IPS-18a (cell line): ENCODE measurements around the gene PLK2.
A peak's percentile ranks its signal among the peaks of the same experiment; 100 is the strongest.

Experiments used
- H3K27ac ChIP-seq: one replicate; pipeline ENCODE4 v1.5.1; 2013; ENCODE audit warnings: low read length
- H3K27me3 ChIP-seq: one replicate; pipeline ENCODE4 v1.6.1; 2013; ENCODE audit warnings: mild to moderate bottlenecking, low read length; ENCODE audit not compliant: control insufficient read depth, insufficient read depth
- H3K36me3 ChIP-seq: one replicate; pipeline ENCODE4 v1.6.1; 2013; ENCODE audit warnings: low read depth, low read length; ENCODE audit not compliant: control insufficient read depth
- H3K4me1 ChIP-seq: one replicate; pipeline ENCODE4 v1.6.1; 2013; ENCODE audit warnings: low read depth, low read length; ENCODE audit not compliant: control insufficient read depth
- H3K4me3 ChIP-seq: one replicate; pipeline ENCODE4 v1.5.1; 2013; ENCODE audit warnings: low read length
- H3K9ac ChIP-seq: one replicate; pipeline ENCODE4 v1.6.1; 2013; ENCODE audit warnings: mild to moderate bottlenecking, low read length, moderate library complexity
- H3K9me3 ChIP-seq: one replicate; pipeline ENCODE4 v1.6.1; 2013; ENCODE audit warnings: low read depth, low read length; ENCODE audit not compliant: control insufficient read depth

Gene PLK2

GRCh38 chr5:58444805-58445204, 15.1 kb downstream of the PLK2 start:
- Histone ChIP-seq H3K4me1 (no peaks in the 10 kb centered on the region), H3K27me3 (no peaks in the 10 kb centered on the region), H3K36me3 (no peaks in the 10 kb centered on the region), H3K9me3 (no peaks in the 10 kb centered on the region), H3K4me3 (no peak overlapping the region), H3K9ac (no peak overlapping the region), H3K27ac (no peak overlapping the region)

GRCh38 chr5:58440901-58441460, 18.9 kb downstream of the PLK2 start:
- no peaks in the 10 kb centered on the region for H3K4me1 ChIP-seq
- no peak overlapping the region for H3K27ac ChIP-seq
- H3K4me3 ChIP-seq = no peak overlapping the region
- no peaks in the 10 kb centered on the region for H3K9me3 ChIP-seq
- H3K36me3 ChIP-seq = no peaks in the 10 kb centered on the region
- H3K9ac ChIP-seq = no peak overlapping the region
- no peaks in the 10 kb centered on the region for H3K27me3 ChIP-seq

GRCh38 chr5:58439094-58439644, 20.7 kb downstream of the PLK2 start:
- H3K4me3 ChIP-seq = no peak overlapping the region
- H3K36me3 ChIP-seq = no peaks in the 10 kb centered on the region
- no peaks in the 10 kb centered on the region for H3K9me3 ChIP-seq
- H3K27ac ChIP-seq = no peak overlapping the region
- H3K9ac ChIP-seq = no peak overlapping the region
- no peaks in the 10 kb centered on the region for H3K4me1 ChIP-seq
- H3K27me3 ChIP-seq = no peaks in the 10 kb centered on the region

- Histone ChIP-seq H3K27me3 (no peaks in the 10 kb centered on the region), H3K9ac (no peak overlapping the region), H3K4me1 (no peaks in the 10 kb centered on the region)
Observed at GRCh38 chr5:58437661-58438060, 22.2 kb downstream of the PLK2 start.

GRCh38 chr5:58431832-58432231, 28.1 kb downstream of the PLK2 start:
- H3K4me3 ChIP-seq = no peak overlapping the region
- no peak overlapping the region for H3K9ac ChIP-seq
- no peaks in the 10 kb centered on the region for H3K9me3 ChIP-seq
- H3K27me3 ChIP-seq = no peaks in the 10 kb centered on the region
- H3K27ac ChIP-seq = no peak overlapping the region
- H3K36me3 ChIP-seq = no peaks in the 10 kb centered on the region
- no peaks in the 10 kb centered on the region for H3K4me1 ChIP-seq

More at GRCh38 chr5:58437661-58438060, 22.2 kb downstream of the PLK2 start:
- Histone ChIP-seq H3K27ac (no peak overlapping the region), H3K36me3 (no peaks in the 10 kb centered on the region), H3K4me3 (no peak overlapping the region), H3K9me3 (no peaks in the 10 kb centered on the region)

- no peak overlapping the region for H3K9ac ChIP-seq
- no peaks in the 10 kb centered on the region for H3K9me3 ChIP-seq
- H3K36me3 ChIP-seq = no peaks in the 10 kb centered on the region
- no peaks in the 10 kb centered on the region for H3K27me3 ChIP-seq
- no peaks in the 10 kb centered on the region for H3K4me1 ChIP-seq
- H3K4me3 ChIP-seq = no peak overlapping the region
- H3K27ac ChIP-seq = no peak overlapping the region
Observed at GRCh38 chr5:58412932-58413331, 47.0 kb downstream of the PLK2 start.

GRCh38 chr5:58412081-58412480, 47.8 kb downstream of the PLK2 start:
- Histone ChIP-seq H3K27ac (no peak overlapping the region), H3K4me1 (peaks cover 1% of the 10 kb centered on the region), H3K9ac (no peak overlapping the region), H3K27me3 (no peaks in the 10 kb centered on the region), H3K9me3 (no peaks in the 10 kb centered on the region), H3K36me3 (no peaks in the 10 kb centered on the region), H3K4me3 (no peak overlapping the region)

GRCh38 chr5:58411372-58411771, 48.5 kb downstream of the PLK2 start:
- Histone ChIP-seq H3K4me1 (peaks cover 8% of the 10 kb centered on the region), H3K27ac (no peak overlapping the region), H3K9me3 (no peaks in the 10 kb centered on the region), H3K4me3 (no peak overlapping the region), H3K27me3 (no peaks in the 10 kb centered on the region), H3K36me3 (no peaks in the 10 kb centered on the region), H3K9ac (no peak overlapping the region)

- Histone ChIP-seq H3K4me3 (no peak overlapping the region), H3K9me3 (no peaks in the 10 kb centered on the region), H3K36me3 (no peaks in the 10 kb centered on the region), H3K27ac (no peak overlapping the region), H3K27me3 (no peaks in the 10 kb centered on the region), H3K4me1 (peaks cover 18% of the 10 kb centered on the region), H3K9ac (no peak overlapping the region)
Observed at GRCh38 chr5:58410441-58410840, 49.4 kb downstream of the PLK2 start.

GRCh38 chr5:58407042-58407719, 52.7 kb downstream of the PLK2 start:
- Histone ChIP-seq H3K27me3 (no peaks in the 10 kb centered on the region), H3K9me3 (no peaks in the 10 kb centered on the region), H3K36me3 (no peaks in the 10 kb centered on the region), H3K4me3 (no peak overlapping the region), H3K9ac (no peak overlapping the region), H3K27ac (no peak overlapping the region), H3K4me1 (peaks cover 23% of the 10 kb centered on the region)

GRCh38 chr5:58406394-58406793, 53.5 kb downstream of the PLK2 start:
- no peaks in the 10 kb centered on the region for H3K9me3 ChIP-seq
- no peak overlapping the region for H3K27ac ChIP-seq
- H3K9ac ChIP-seq = no peak overlapping the region
- H3K4me3 ChIP-seq = peak overlapping the region; percentile 8
- H3K4me1 ChIP-seq = peaks cover 23% of the 10 kb centered on the region
- H3K27me3 ChIP-seq = no peaks in the 10 kb centered on the region
- H3K36me3 ChIP-seq = no peaks in the 10 kb centered on the region

- peaks cover 23% of the 10 kb centered on the region for H3K4me1 ChIP-seq
- no peaks in the 10 kb centered on the region for H3K36me3 ChIP-seq
- H3K27me3 ChIP-seq = no peaks in the 10 kb centered on the region
- no peak overlapping the region for H3K4me3 ChIP-seq
- no peak overlapping the region for H3K9ac ChIP-seq
- H3K27ac ChIP-seq = no peak overlapping the region
- no peaks in the 10 kb centered on the region for H3K9me3 ChIP-seq
Observed at GRCh38 chr5:58405175-58405574, 54.7 kb downstream of the PLK2 start.
